ENCODE results near the gene SLC6A20.

Gene SLC6A20

GRCh38 chr3:45800611-45801010 is 4.3 kb upstream of the SLC6A20 start:
- DNase-seq = no peak

- DNase-seq = no peak
These were observed 3.2 kb upstream of the SLC6A20 start for GRCh38 chr3:45799586-45799985.

GRCh38 chr3:45798034-45798433 is 1.7 kb upstream of the SLC6A20 start:
- no peak for DNase-seq

GRCh38 chr3:45796902-45797637 is 734 bp upstream of the SLC6A20 start:
- DNase-seq = no peak

- no peak for DNase-seq
These were observed 841 bp downstream of the SLC6A20 start for GRCh38 chr3:45795509-45795881.

GRCh38 chr3:45794660-45795059 is 1.7 kb downstream of the SLC6A20 start:
- DNase-seq = no peak

GRCh38 chr3:45794177-45794560 is 2.2 kb downstream of the SLC6A20 start:
- no peak for DNase-seq

- no peak for DNase-seq
These were observed 2.7 kb downstream of the SLC6A20 start for GRCh38 chr3:45793482-45794176.

- no peak for DNase-seq
These were observed 3.7 kb downstream of the SLC6A20 start for GRCh38 chr3:45792516-45793172.

GRCh38 chr3:45792036-45792435 is 4.3 kb downstream of the SLC6A20 start:
- DNase-seq = no peak

GRCh38 chr3:45790596-45790995 is 5.7 kb downstream of the SLC6A20 start:
- no peak for DNase-seq

GRCh38 chr3:45789235-45789812 is 7.0 kb downstream of the SLC6A20 start:
- no peak for DNase-seq

GRCh38 chr3:45787551-45787950 is 8.8 kb downstream of the SLC6A20 start:
- no peak for DNase-seq

GRCh38 chr3:45786801-45787495 is 9.4 kb downstream of the SLC6A20 start:
- no peak for DNase-seq

- DNase-seq = no peak
These were observed 10.7 kb downstream of the SLC6A20 start for GRCh38 chr3:45785605-45786150.

GRCh38 chr3:45783667-45784066 is 12.7 kb downstream of the SLC6A20 start:
- DNase-seq = no peak

- DNase-seq = no peak
These were observed 14.0 kb downstream of the SLC6A20 start for GRCh38 chr3:45782381-45782780.

- DNase-seq = no peak
These were observed 14.5 kb downstream of the SLC6A20 start for GRCh38 chr3:45781841-45782240.

- no peak for DNase-seq
These were observed 15.1 kb downstream of the SLC6A20 start for GRCh38 chr3:45781271-45781670.

- DNase-seq = no peak
These were observed 16.3 kb downstream of the SLC6A20 start for GRCh38 chr3:45779746-45780735.

- DNase-seq = no peak
These were observed 17.6 kb downstream of the SLC6A20 start for GRCh38 chr3:45778761-45779201.
